H1 (cell line): ENCODE data around the gene GABRG3. TPM values are rescaled to one million over a fixed set of nuclear protein-coding genes. Genes with fewer than 3 reads are reported as not detected.

Experiments
- CTCF ChIA-PET: fragments of 300-600 bp; sonication (Branson Sonifier 250); formaldehyde crosslinking; loops from one replicate; lab custom pipeline; 2021; ENCODE audit not compliant: partially characterized antibody; lab: Charles Lee
- POLR2A ChIA-PET: fragments of 300-600 bp; sonication (Branson Sonifier 250); formaldehyde crosslinking; loops from one replicate; lab custom pipeline; 2021; ENCODE audit warnings: inconsistent platforms; ENCODE audit not compliant: partially characterized antibody; lab: Charles Lee
- DNase-seq, 2 experiments: peaks; one replicate each; pipeline versions ENCODE4 v3.0.0 to v3.0.0-alpha.2; 2010 to 2022; ENCODE audit warnings: low spot score in 2 of 2, low read depth in 1 of 2, mixed read lengths in 1 of 2
- FAIRE-seq: peaks from 2 replicates; lab custom pipeline; 2011; peaks lifted over from hg19 to GRCh38; lab: Jason Lieb, UNC
- H2AFZ ChIP-seq: 2 replicates; pipeline ENCODE4 v1.8.1; 2012; ENCODE audit warnings: low read length, inconsistent platforms
- H2AK5ac ChIP-seq: 2 replicates; pipeline ENCODE4 v1.6.1; 2013; ENCODE audit warnings: low read depth, low read length
- H2BK120ac ChIP-seq: replicated peaks from 2 replicates; pipeline ENCODE3; 2013; ENCODE audit warnings: low read depth, low read length, inconsistent platforms
- H2BK12ac ChIP-seq: 2 replicates; pipeline ENCODE4 v1.6.1; 2013; ENCODE audit warnings: low read depth, low read length
- H2BK15ac ChIP-seq: 2 replicates; pipeline ENCODE4 v1.6.1; 2013; ENCODE audit warnings: low read length
- H2BK20ac ChIP-seq: 2 replicates; pipeline ENCODE4 v1.6.1; 2013; ENCODE audit warnings: low read length
- H2BK5ac ChIP-seq: 2 replicates; pipeline ENCODE4 v1.6.1; 2013; ENCODE audit warnings: low read depth, low read length
- H3K14ac ChIP-seq: 2 replicates; pipeline ENCODE4 v1.6.1; 2013; ENCODE audit warnings: inconsistent platforms; ENCODE audit not compliant: insufficient read length
- H3K18ac ChIP-seq: 2 replicates; pipeline ENCODE4 v1.6.1; 2013; ENCODE audit warnings: low read length; ENCODE audit errors: extremely low read depth
- H3K23ac ChIP-seq: 2 replicates; pipeline ENCODE4 v1.6.1; 2013; ENCODE audit warnings: inconsistent platforms; ENCODE audit not compliant: insufficient read length
- H3K23me2 ChIP-seq: 2 replicates; pipeline ENCODE4 v1.6.1; 2013; ENCODE audit warnings: low read depth, low read length
- H3K27ac ChIP-seq: 2 replicates; pipeline ENCODE4 v1.6.1; 2011; ENCODE audit warnings: low read depth, low read length, inconsistent platforms
- H3K27me3 ChIP-seq, 4 experiments: replicated peaks in 1 of 4; 1 replicate in 1 of 4; 2 replicates in 3 of 4; pipeline versions ENCODE4 v1.6.1 to v1.8.1; 2011 to 2013; ENCODE audit warnings: low read length in 3 of 4, mild to moderate bottlenecking in 3 of 4, inconsistent platforms in 2 of 4, mixed read lengths in 2 of 4, moderate library complexity in 1 of 4; ENCODE audit not compliant: control insufficient read depth in 3 of 4, insufficient read depth in 3 of 4; ENCODE audit errors: extremely low read depth in 1 of 4
- H3K36me3 ChIP-seq, 4 experiments: 2 replicates each; pipeline versions ENCODE4 v1.6.1 to v1.8.1; 2011 to 2013; ENCODE audit warnings: mild to moderate bottlenecking in 4 of 4, low read length in 3 of 4, moderate library complexity in 2 of 4, control low read depth in 1 of 4, inconsistent platforms in 1 of 4; ENCODE audit not compliant: insufficient read depth in 4 of 4, control insufficient read depth in 2 of 4
- H3K4ac ChIP-seq: replicated peaks from 2 replicates; pipeline ENCODE3; 2013; ENCODE audit warnings: low read length, low read depth, mixed read lengths, inconsistent platforms; ENCODE audit not compliant: insufficient read length
- H3K4me1 ChIP-seq, 4 experiments: replicated peaks in 1 of 4; 1 replicate in 1 of 4; 2 replicates in 3 of 4; pipeline versions ENCODE4 v1.6.1 to v1.8.1; 2011 to 2013; ENCODE audit warnings: low read length in 3 of 4, inconsistent platforms in 2 of 4, mixed read lengths in 1 of 4; ENCODE audit not compliant: insufficient read depth in 4 of 4, control insufficient read depth in 3 of 4
- H3K4me2 ChIP-seq, 2 experiments: 2 replicates each; pipeline versions ENCODE4 v1.6.1 to v1.8.1; 2011 to 2013; ENCODE audit warnings: low read depth in 2 of 2, low read length in 2 of 2, control low read depth in 1 of 2, inconsistent platforms in 1 of 2, mild to moderate bottlenecking in 1 of 2; ENCODE audit not compliant: insufficient read depth in 1 of 2
- H3K4me3 ChIP-seq, 4 experiments: fragments of 200-600, 300-600 bp in 1 of 4; sonication (generic), shearing (Covaris generic), sonication (Bioruptor Twin) in 1 of 4; 2 replicates each; pipeline versions ENCODE4 v1.5.1 to v1.8.1; 2011 to 2016; ENCODE audit warnings: low read length in 4 of 4, low read depth in 3 of 4, control low read depth in 2 of 4, inconsistent platforms in 2 of 4, mild to moderate bottlenecking in 2 of 4, mixed read lengths in 1 of 4, moderate library complexity in 1 of 4; ENCODE audit not compliant: insufficient read depth in 2 of 4; ENCODE audit errors: extremely low read depth in 1 of 4
- H3K56ac ChIP-seq: replicated peaks from 2 replicates; pipeline ENCODE3; 2013; ENCODE audit warnings: low read depth, mild to moderate bottlenecking, mixed read lengths, low read length, inconsistent platforms; ENCODE audit not compliant: insufficient read length
- H3K79me1 ChIP-seq: 2 replicates; pipeline ENCODE4 v1.6.1; 2013; ENCODE audit warnings: low read depth, low read length, control low read depth
- H3K79me2 ChIP-seq, 2 experiments: 2 replicates each; pipeline versions ENCODE4 v1.6.1 to v1.8.1; 2012 to 2013; ENCODE audit warnings: low read length in 2 of 2, mild to moderate bottlenecking in 2 of 2, inconsistent platforms in 1 of 2; ENCODE audit not compliant: insufficient read depth in 2 of 2, control insufficient read depth in 1 of 2
- H3K9ac ChIP-seq, 4 experiments: replicated peaks in 1 of 4; 1 replicate in 1 of 4; 2 replicates in 3 of 4; pipeline versions ENCODE4 v1.6.1 to v1.8.1; 2011 to 2013; ENCODE audit warnings: low read depth in 3 of 4, low read length in 3 of 4, control low read depth in 2 of 4, mild to moderate bottlenecking in 2 of 4, moderate library complexity in 2 of 4, inconsistent platforms in 1 of 4; ENCODE audit errors: extremely low read depth in 1 of 4
- H3K9me3 ChIP-seq, 2 experiments: 2 replicates each; pipeline versions ENCODE4 v1.6.1 to v1.8.1; 2012 to 2013; ENCODE audit warnings: mild to moderate bottlenecking in 2 of 2, moderate library complexity in 2 of 2, control low read depth in 1 of 2, inconsistent platforms in 1 of 2, low read depth in 1 of 2, low read length in 1 of 2, mixed read lengths in 1 of 2; ENCODE audit not compliant: insufficient read depth in 2 of 2
- H4K20me1 ChIP-seq, 2 experiments: replicated peaks in 1 of 2; 2 replicates each; pipeline versions ENCODE3 to v1.8.1; 2011 to 2013; ENCODE audit warnings: inconsistent platforms in 2 of 2, low read length in 2 of 2, mild to moderate bottlenecking in 1 of 2; ENCODE audit not compliant: insufficient read depth in 2 of 2, control insufficient read depth in 1 of 2
- H4K5ac ChIP-seq: 2 replicates; pipeline ENCODE4 v1.6.1; 2013; ENCODE audit warnings: low read length, low read depth, mixed read lengths, inconsistent platforms; ENCODE audit not compliant: insufficient read length
- H4K8ac ChIP-seq: 2 replicates; pipeline ENCODE4 v1.8.0; 2013; ENCODE audit warnings: mild to moderate bottlenecking, moderate library complexity, low read length, inconsistent platforms; ENCODE audit not compliant: insufficient read depth; ENCODE audit errors: extremely low read depth
- H4K91ac ChIP-seq: replicated peaks from 2 replicates; pipeline ENCODE3; 2013; ENCODE audit warnings: low read length, mixed read lengths, inconsistent platforms; ENCODE audit not compliant: insufficient read length
- CHD1 ChIP-seq: IDR thresholded peaks from 2 replicates; pipeline ENCODE4 v1.6.1; 2012; ENCODE audit warnings: low read depth, low read length, improper control_type of control experiment
- CREB1 ChIP-seq: IDR thresholded peaks from 2 replicates; pipeline ENCODE4 v1.6.1; 2012; ENCODE audit warnings: inconsistent platforms
- JUN ChIP-seq: IDR thresholded peaks from 2 replicates; pipeline ENCODE4 v1.6.1; 2011; ENCODE audit warnings: low read depth, mild to moderate bottlenecking, improper control_type of control experiment, low read length
- MAFK ChIP-seq: IDR thresholded peaks from 2 replicates; pipeline ENCODE4 v1.6.1; 2012; ENCODE audit warnings: low read depth, mild to moderate bottlenecking, improper control_type of control experiment, low read length
- POLR2A ChIP-seq, 2 experiments: IDR thresholded peaks; 1 replicate in 1 of 2; 2 replicates in 1 of 2; pipeline ENCODE4 v1.6.1; 2011; ENCODE audit warnings: low read depth in 2 of 2, low read length in 2 of 2, mild to moderate bottlenecking in 2 of 2; ENCODE audit errors: control extremely low read depth in 1 of 2
- POLR2AphosphoS5 ChIP-seq: IDR thresholded peaks from 2 replicates; pipeline ENCODE4 v1.6.1; 2011; ENCODE audit warnings: low read depth, low read length
- WGBS, 2 experiments: shearing (Covaris generic) in 1 of 2; methylation state at CpG; one replicate each; pipeline versions ENCODE4 v1.1.6 to v1.1.7; 2013 to 2015; ENCODE audit warnings: low lambda C conversion rate in 2 of 2, mixed read lengths in 2 of 2, inconsistent platforms in 1 of 2, low coverage in 1 of 2, missing lambda C conversion rate in 1 of 2; ENCODE audit not compliant: insufficient replicate concordance in 2 of 2, insufficient coverage in 1 of 2, insufficient read length in 1 of 2; ENCODE audit errors: extremely low coverage in 1 of 2, missing lambda C conversion rate in 1 of 2; 5-methylcytosine and 5-hydroxymethylcytosine counted together
- polyA plus RNA-seq, 7 experiments: library from polyadenylated mRNA; depleted of rRNA in 3 of 7; stranded (reverse) in 5 of 7; unstranded in 2 of 7; fragments of >200 nt in 5 of 7; fragments of 200-250 nt in 2 of 7; gene quantifications; 1 replicate in 5 of 7; 2 replicates in 1 of 7; 4 replicates in 1 of 7; pipeline versions ENCODE4 v1.2.1 to v1.2.3, GENCODE V29; 2011 to 2013; ENCODE audit warnings: missing spikeins in 2 of 7, mixed read lengths in 2 of 7
- total RNA-seq: library from RNA; stranded (reverse); fragmentation: NEBNext Ultra II Directional; extraction: Animal tissue kit (Norgen Biotek cat#: 25700); gene quantifications from 2 replicates; pipeline ENCODE4 v1.2.1, GENCODE V29; 2021

GABRG3 gene
- total and polyA plus RNA-seq, 2 of the 8 experiments (the other 6 are each of a cell fraction or from before 2014, with no cell fraction given), result 0.17 to 0.80 TPM

DNA sequence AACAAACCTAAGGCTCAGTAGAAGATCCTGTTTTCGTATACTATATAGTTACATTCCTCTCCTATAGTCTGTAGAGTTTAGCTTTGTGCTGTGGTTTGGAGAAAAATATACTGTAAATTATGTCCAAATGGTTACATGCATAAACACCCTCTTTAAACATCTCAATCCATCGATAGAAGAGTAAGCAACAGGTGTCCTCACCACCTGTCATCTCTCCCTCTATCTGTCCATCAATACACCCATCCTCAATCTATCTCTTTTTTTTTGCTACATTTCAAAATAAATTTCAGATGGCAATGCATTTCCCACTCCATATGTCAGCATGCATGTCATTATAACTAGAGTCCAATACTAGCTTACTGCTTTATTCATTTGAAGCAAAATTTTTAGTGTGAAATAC is 21.0 kb upstream of the GABRG3 start:
- H4K91ac ChIP-seq, result no peak overlapping the region
- no peak overlapping the region for H3K56ac ChIP-seq
- H3K4me2 ChIP-seq, result no peak overlapping the region
- peaks cover 0 to 2% (median 0%) of the 10 kb centered on the region in 4 experiments; a peak in 1 of 8 replicates for H3K36me3 ChIP-seq
- no peak for FAIRE-seq
- CTCF ChIA-PET, result interaction anchor here (0.7 to 1.8 kb wide), 3 partner anchors 24 to 717 kb away, joined by 3 to 6 read pairs (median 5); no protein-coding TSS in a partner anchor
- H3K27ac ChIP-seq, result no peak overlapping the region
- H4K20me1 ChIP-seq, result no peaks in the 10 kb centered on the region
- H3K4ac ChIP-seq, result no peak overlapping the region
- H3K23me2 ChIP-seq, result no peaks in the 10 kb centered on the region
- no peaks in the 10 kb centered on the region for H3K4me1 ChIP-seq
- POLR2A ChIA-PET, result no interaction called here
- H2BK12ac ChIP-seq, result no peak overlapping the region
- no peak overlapping the region for H2BK15ac ChIP-seq
- no peak overlapping the region for H4K5ac ChIP-seq
- H2BK5ac ChIP-seq, result no peak overlapping the region
- no peak overlapping the region for H3K4me3 ChIP-seq
- no peak overlapping the region for H2BK120ac ChIP-seq
- H2AFZ ChIP-seq, result no peak overlapping the region
- no peak overlapping the region for H3K18ac ChIP-seq
- no peaks in the 10 kb centered on the region for H3K79me1 ChIP-seq
- no peaks in the 10 kb centered on the region for H3K79me2 ChIP-seq
- DNase-seq, result no peak
- H3K14ac ChIP-seq, result no peak overlapping the region
- H4K8ac ChIP-seq, result no peak overlapping the region
- 88% methylated on average over 2 of the region's 2 CpGs; no CpG with 5 or more reads in 1 of the 2 experiments for whole genome bisulfite sequencing, 2 experiments
- peaks cover 8 to 10% of the 10 kb centered on the region in 2 experiments; a peak in 1 of 4 replicates for H3K9me3 ChIP-seq
- no peak overlapping the region for H2BK20ac ChIP-seq
- no peak for TF ChIP-seq CREB1
- TF ChIP-seq POLR2AphosphoS5, result no peak
- TF ChIP-seq POLR2A (IDR thresholded peaks at IDR 0.05; ENCODE audit: control extremely low read depth in 1 of 2, low read depth in 2 of 2, low read length in 2 of 2), result no peak
- TF ChIP-seq CHD1, result no peak
- TF ChIP-seq MAFK, result no peak
- no peak for TF ChIP-seq JUN
- TF ChIP-seq, all 59 proteins: peak for 0
- H3K23ac ChIP-seq, result no peak overlapping the region
- H3K9ac ChIP-seq, result no peak overlapping the region
- H3K27me3 ChIP-seq, result no peaks in the 10 kb centered on the region
- H2AK5ac ChIP-seq, result no peak overlapping the region
